PFSK-1 (cell line): ENCODE results near the gene LRMDA.

Experiments used
- POLR2AphosphoS5 ChIP-seq: IDR thresholded peaks from 2 replicates; pipeline ENCODE4 v1.6.1; 2012; ENCODE audit warnings: low read depth, mild to moderate bottlenecking, control low read depth, low read length, moderate library complexity
- SIN3A ChIP-seq: IDR thresholded peaks from 2 replicates; pipeline ENCODE4 v1.6.1; 2012; ENCODE audit warnings: mild to moderate bottlenecking, low read length, moderate library complexity, borderline replicate concordance; ENCODE audit not compliant: insufficient read depth
- TF ChIP-seq, protein P1 (sequence below), 2 experiments: IDR thresholded peaks; 2 replicates each; pipeline versions ENCODE4 v1.6.1 to v1.8.0; 2011 to 2012; ENCODE audit warnings: low read depth in 2 of 2, low read length in 2 of 2, control low read depth in 1 of 2, inconsistent platforms in 1 of 2, mild to moderate bottlenecking in 1 of 2, moderate library complexity in 1 of 2; ENCODE audit not compliant: insufficient read depth in 1 of 2

DNA sequence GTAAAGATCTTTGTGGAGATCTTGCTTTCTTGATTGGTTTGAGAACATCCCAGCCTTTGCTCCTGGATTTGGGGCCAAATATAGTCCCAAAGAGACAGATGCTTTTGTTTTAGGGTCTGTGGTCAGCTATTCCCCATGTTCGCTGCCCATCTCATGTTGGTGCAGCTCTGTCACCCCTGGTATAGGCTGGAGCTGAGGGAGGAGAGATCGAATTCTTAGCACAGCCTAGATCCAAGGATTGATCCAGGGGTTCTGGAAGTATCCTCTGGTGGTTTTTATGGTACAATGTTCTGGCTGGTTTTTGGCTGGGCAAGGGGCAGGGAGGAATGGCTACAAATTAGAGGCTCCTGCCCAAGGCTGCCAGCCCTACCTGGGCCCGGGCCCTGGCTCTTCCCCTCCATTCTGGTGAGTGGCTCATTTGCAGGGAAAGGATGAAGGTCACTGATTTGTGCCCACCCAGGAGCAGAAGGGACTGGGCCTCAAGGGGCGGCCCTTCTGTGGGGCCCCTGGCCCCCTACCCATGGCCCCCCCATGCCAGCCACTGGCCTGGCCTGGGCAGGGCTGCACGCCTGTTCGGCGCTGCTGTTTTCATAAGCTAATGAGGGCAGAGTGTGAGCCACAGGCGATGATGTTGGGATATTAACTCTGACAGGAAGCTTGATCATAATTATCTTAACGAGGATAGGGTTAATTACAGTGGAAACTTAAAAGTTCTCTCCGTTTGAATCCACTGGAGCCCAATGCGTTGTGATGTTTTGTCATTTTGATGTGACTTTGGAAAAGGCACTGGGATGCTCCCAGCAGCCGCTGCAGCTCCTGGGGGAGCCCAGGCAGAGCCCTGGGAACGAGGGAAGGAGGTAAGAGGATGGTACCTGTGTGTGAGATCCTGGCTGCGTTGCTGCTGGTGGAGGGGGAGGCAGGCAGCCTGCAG lies 600.6 kb downstream of the LRMDA start:
- TF ChIP-seq, protein P1, sequence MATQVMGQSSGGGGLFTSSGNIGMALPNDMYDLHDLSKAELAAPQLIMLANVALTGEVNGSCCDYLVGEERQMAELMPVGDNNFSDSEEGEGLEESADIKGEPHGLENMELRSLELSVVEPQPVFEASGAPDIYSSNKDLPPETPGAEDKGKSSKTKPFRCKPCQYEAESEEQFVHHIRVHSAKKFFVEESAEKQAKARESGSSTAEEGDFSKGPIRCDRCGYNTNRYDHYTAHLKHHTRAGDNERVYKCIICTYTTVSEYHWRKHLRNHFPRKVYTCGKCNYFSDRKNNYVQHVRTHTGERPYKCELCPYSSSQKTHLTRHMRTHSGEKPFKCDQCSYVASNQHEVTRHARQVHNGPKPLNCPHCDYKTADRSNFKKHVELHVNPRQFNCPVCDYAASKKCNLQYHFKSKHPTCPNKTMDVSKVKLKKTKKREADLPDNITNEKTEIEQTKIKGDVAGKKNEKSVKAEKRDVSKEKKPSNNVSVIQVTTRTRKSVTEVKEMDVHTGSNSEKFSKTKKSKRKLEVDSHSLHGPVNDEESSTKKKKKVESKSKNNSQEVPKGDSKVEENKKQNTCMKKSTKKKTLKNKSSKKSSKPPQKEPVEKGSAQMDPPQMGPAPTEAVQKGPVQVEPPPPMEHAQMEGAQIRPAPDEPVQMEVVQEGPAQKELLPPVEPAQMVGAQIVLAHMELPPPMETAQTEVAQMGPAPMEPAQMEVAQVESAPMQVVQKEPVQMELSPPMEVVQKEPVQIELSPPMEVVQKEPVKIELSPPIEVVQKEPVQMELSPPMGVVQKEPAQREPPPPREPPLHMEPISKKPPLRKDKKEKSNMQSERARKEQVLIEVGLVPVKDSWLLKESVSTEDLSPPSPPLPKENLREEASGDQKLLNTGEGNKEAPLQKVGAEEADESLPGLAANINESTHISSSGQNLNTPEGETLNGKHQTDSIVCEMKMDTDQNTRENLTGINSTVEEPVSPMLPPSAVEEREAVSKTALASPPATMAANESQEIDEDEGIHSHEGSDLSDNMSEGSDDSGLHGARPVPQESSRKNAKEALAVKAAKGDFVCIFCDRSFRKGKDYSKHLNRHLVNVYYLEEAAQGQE (IDR thresholded peaks at IDR 0.05; ENCODE audit: insufficient read depth in 1 of 2, low read depth in 2 of 2, low read length in 2 of 2) = no peak
- TF ChIP-seq SIN3A (no peak), POLR2AphosphoS5 (no peak)
